ENCODE measurements around the gene OPA3.
A peak's percentile ranks its signal among the peaks of the same experiment; 100 is the strongest.

Gene OPA3

DNA sequence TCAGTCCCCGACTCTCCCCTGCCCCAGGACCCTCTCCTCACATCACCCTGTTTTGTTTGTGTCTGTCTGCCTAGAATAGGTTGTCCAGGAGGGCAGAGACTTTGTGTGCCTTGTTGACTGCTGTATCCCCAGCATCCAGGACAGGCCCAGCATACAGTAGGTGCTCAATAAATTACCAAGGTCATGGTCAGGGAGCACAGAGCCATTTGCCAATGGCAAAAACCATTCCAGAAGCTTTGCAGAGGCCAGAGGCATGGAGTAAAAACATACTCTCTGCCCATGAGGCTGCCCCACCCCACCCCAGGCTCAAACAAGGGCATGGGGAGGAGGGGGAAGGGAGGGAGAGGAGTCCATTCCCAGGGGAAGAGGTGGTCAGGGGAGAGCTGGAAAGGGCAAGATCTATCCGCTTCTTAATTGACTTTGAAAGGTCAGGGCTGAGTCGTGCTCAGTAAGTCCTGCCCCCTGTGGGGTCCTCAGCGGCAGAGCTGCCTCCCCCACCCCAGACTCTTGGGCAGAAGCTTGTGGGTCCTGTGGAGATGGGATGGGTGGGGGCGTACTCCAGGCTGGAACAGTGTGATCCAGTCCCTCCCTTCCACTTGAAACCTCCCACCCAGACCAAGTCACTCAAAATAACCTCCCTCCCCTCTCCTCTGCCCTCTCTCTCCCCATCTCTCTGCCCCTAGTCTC is 13.0 kb upstream of the OPA3 start:
- no peak for DNase-seq

- DNase-seq, result no peak
These were observed 11.2 kb upstream of the OPA3 start for GRCh38 chr19:45595814-45596213.

- DNase-seq, result no peak
These were observed 8.9 kb upstream of the OPA3 start for GRCh38 chr19:45593520-45593919.

DNA sequence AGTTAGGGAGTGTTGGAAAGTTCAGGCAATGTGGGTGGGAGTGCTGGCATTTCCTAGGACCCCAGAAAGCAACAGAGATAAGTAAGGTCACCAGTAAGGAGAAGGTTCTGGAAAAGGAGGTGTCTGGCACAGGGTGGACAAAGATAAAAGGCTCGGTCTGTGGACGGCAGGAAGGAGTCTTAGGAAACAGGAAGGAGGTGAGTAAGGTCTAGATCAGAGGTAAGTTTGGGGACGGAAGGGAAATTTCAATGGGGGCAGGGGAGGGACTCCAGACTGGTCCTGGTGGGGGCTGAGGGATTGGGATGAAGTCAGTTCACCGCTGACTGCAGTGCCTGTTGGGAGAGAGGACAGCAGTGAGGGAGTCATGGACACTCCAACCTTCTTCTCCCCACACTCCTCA is 7.8 kb upstream of the OPA3 start:
- no peak for DNase-seq

DNA sequence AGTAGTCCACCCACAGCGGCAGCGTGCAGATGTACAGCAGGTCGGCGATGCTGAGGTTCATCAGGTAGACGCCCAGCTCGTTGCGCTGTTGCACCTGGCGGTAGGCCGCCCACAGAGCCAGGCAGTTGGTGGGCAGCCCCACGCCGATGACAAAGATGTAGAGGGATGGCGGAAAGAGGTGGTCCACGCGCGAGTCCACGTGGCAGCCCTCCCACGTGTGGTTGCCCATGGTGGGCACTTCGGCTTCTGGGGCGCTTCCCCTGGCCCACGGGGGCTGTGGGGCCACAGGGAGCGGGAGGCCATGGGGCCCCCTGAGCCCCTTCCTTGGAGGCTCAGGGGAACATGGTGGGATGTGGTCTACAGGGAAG is 7.0 kb upstream of the OPA3 start:
- no peak for DNase-seq

- DNase-seq, result peak; percentile 26
These were observed 6.5 kb upstream of the OPA3 start for GRCh38 chr19:45591004-45591637.

- no peak for DNase-seq
These were observed 5.8 kb upstream of the OPA3 start for GRCh38 chr19:45590300-45591003.

DNA sequence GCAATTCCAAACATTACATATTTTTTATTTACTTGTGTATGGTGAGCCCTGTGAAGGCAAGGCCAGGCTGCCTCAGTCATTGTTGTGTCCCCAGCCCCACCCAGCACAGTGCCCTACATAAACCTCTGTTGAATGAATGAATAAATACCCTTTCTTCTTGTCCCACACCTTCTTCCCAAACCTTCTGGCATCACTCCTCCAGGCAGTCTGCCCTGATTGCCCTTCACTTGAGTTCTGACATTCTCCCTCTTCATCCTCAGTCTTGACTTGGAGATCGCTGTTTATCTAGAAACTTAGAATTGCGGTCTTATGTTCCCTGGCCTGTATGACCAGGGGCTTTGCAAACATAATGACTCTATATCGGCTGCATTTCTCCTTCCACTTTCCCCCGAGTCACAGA is 5.2 kb upstream of the OPA3 start:
- DNase-seq, result no peak

DNA sequence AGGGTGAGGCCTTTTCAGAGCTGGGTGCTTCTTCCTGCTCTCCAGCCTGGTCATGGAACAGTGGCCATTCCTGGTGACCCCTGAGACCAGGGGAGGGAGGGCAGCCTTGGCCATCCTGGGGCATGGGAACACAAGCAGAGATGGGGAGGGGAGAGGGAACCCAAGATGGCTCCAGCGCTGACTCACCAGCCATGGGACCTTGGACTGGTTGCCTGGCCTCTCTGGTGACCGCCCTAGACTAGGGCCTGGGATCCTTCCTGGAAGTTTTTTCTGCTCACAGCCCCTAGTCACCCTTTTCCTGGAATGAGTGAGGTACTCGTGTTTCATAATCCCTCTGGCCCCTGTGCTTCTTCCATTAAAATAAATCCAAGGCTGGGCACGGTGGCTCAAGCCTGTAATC is 3.3 kb upstream of the OPA3 start:
- no peak for DNase-seq

GRCh38 chr19:45585158-45585577 is 566 bp upstream of the OPA3 start:
- no peak for DNase-seq

- DNase-seq, result no peak
These were observed 3.0 kb downstream of the OPA3 start for GRCh38 chr19:45581576-45581975.

DNA sequence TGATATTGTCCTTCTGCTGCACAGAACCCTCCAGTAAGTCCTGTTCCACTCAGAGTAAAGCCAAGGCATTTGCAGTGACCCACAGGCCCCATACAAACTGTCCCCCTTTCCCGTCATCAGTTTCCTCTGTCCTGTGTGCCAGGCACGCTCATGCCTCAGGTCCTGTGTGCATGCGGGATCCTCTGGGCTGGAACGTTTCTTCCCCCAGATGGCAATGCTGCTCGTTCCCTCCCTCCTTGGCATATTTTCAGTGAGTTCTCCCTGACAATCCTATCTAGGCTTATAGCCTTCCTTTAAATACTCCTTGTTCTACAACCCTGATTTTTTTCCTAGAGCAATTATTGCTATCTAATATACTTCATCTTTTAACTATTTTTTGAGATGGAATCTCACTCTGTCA is 5.7 kb downstream of the OPA3 start:
- DNase-seq, result no peak

- DNase-seq, result no peak
These were observed 7.3 kb downstream of the OPA3 start for GRCh38 chr19:45577111-45577905.

- no peak for DNase-seq
These were observed 7.9 kb downstream of the OPA3 start for GRCh38 chr19:45576682-45577081.

GRCh38 chr19:45575216-45575615 is 9.4 kb downstream of the OPA3 start:
- DNase-seq, result no peak

- no peak for DNase-seq
These were observed 10.1 kb downstream of the OPA3 start for GRCh38 chr19:45574526-45574925.

DNA sequence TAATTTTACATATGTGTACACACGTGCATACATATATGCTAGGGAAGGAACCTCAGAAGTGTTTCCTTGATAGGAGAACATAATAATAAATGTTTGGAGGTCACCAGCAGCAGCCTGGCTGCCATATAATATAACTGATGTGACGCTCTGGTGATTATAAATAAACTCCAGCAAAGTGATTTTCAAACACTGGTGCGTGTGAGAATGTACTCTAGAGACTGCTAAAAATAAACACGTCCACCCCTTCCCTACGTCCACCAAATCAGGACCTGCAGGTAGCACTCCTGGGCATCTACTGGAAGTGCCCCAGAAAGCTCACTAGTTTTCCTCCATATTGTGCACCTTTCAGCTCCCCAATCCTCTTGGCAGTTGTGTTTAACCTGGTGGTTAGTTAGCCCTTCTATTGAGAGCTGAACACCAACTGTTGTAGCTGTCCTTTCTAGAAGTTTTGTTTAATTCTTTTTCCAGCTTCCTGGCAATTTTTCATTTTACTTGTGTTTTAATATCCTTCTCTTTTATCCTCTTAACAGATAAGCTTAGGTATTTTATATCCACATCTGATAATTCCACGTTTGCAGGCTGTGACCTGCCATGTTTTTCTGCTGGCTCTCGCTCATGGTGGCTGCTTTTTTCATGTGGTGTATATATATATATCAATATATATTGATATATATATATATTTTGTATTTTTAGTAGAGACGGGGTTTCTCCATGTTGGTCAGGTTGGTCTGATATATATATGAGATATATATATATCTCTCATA is 13.0 kb downstream of the OPA3 start:
- no peak for DNase-seq

- no peak for DNase-seq
These were observed 14.8 kb downstream of the OPA3 start for GRCh38 chr19:45569619-45570421.

DNA sequence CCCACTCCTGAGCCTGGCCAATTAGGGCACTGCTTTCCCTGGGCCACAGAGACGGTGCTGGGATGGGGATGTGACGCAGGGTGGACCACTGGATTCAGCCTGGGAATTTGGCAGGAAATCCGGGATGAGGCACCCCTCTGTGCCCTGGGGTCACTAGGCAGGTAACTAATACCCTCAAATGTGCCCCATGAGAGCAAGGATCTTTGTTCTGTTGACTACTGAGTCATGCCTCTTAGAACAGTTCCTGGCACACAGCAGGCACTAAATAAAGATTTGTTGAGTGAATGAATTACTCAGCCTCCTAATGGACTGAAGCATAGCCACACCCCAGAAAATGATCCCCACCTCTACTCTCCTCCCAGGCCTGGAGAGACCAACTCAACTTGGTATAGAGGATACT is 15.9 kb downstream of the OPA3 start:
- no peak for DNase-seq

- no peak for DNase-seq
These were observed 17.0 kb downstream of the OPA3 start for GRCh38 chr19:45567609-45568008.

DNA sequence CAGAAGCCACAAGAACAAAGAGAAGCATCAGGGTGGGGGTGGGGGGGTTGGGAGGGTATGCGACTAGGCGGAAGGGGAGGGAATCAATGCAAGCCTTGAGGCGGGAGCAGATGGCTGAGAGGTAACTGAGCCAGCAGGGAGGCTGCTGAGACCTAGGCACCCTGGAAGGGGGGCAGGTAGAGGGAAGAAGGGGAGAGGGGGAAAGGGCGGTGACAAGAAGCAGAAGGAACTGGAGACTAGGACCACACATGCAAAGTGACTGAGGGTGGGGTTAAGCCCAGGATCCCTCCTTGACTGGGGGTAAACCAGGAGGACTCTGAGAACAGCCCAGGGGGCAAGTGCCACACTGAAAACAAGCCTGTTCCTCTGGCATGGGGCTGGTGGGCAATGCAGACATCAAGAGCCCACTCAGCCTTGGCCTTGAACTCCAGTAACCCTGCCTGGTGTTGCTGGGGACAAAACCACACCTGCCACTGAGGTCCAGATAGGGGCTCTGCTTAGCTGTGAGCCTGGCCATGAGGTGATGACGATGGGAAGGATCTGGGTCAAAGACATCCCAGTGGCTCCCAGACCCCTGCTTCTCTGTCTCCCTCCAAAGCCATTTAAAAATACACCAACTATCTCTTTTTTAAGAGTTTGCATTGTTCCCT is 20.3 kb downstream of the OPA3 start:
- no peak for DNase-seq
